ENCODE data around the gene WWOX.

Gene WWOX

GRCh38 chr16:78385086-78385805 lies 285.8 kb downstream of the WWOX start:
- Histone ChIP-seq H3K36me3 (no peaks in the 10 kb centered on the region), H3K4me1 (peaks cover 0 to 7% (median 2%) of the 10 kb centered on the region in 4 donors), H3K4me3 (no peak overlapping the region), H3K27me3 (no peaks in the 10 kb centered on the region), H3K27ac (no peak overlapping the region), H3K9me3 (no peaks in the 10 kb centered on the region)
- DNase-seq: no peak
- TF ChIP-seq, protein P1, sequence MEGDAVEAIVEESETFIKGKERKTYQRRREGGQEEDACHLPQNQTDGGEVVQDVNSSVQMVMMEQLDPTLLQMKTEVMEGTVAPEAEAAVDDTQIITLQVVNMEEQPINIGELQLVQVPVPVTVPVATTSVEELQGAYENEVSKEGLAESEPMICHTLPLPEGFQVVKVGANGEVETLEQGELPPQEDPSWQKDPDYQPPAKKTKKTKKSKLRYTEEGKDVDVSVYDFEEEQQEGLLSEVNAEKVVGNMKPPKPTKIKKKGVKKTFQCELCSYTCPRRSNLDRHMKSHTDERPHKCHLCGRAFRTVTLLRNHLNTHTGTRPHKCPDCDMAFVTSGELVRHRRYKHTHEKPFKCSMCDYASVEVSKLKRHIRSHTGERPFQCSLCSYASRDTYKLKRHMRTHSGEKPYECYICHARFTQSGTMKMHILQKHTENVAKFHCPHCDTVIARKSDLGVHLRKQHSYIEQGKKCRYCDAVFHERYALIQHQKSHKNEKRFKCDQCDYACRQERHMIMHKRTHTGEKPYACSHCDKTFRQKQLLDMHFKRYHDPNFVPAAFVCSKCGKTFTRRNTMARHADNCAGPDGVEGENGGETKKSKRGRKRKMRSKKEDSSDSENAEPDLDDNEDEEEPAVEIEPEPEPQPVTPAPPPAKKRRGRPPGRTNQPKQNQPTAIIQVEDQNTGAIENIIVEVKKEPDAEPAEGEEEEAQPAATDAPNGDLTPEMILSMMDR (IDR thresholded peaks at IDR 0.05): no peak
- intact Hi-C loops (cut with DNase I; ENCODE audit: low total_unique reads): no loop called here

GRCh38 chr16:78386557-78387324 lies 287.3 kb downstream of the WWOX start:
- peaks cover 0 to 20% (median 4%) of the 10 kb centered on the region in 4 donors for H3K4me1 ChIP-seq
- intact Hi-C loops (cut with DNase I; ENCODE audit: low total_unique reads): no loop called here
- DNase-seq: no peak
- no peak overlapping the region for H3K4me3 ChIP-seq
- no peak overlapping the region for H3K27ac ChIP-seq
- no peaks in the 10 kb centered on the region for H3K36me3 ChIP-seq
- no peaks in the 10 kb centered on the region for H3K9me3 ChIP-seq
- no peaks in the 10 kb centered on the region for H3K27me3 ChIP-seq
- TF ChIP-seq, protein P1 (IDR thresholded peaks at IDR 0.05): no peak

- DNase-seq: no peak
- Histone ChIP-seq H3K4me3 (no peak overlapping the region), H3K4me1 (peaks cover 0 to 44% (median 15%) of the 10 kb centered on the region in 4 donors), H3K9me3 (no peaks in the 10 kb centered on the region), H3K27me3 (no peaks in the 10 kb centered on the region), H3K36me3 (no peaks in the 10 kb centered on the region), H3K27ac (no peak overlapping the region)
- intact Hi-C loops (cut with DNase I; ENCODE audit: low total_unique reads): no loop called here
- TF ChIP-seq, protein P1 (IDR thresholded peaks at IDR 0.05): no peak
Measured at GRCh38 chr16:78389009-78389498, 289.6 kb downstream of the WWOX start.

- Histone ChIP-seq H3K27me3 (no peaks in the 10 kb centered on the region), H3K9me3 (no peaks in the 10 kb centered on the region), H3K4me1 (peaks cover 0 to 50% (median 15%) of the 10 kb centered on the region in 4 donors), H3K36me3 (no peaks in the 10 kb centered on the region), H3K4me3 (no peak overlapping the region), H3K27ac (no peak overlapping the region)
- no peak for DNase-seq
- TF ChIP-seq, protein P1 (IDR thresholded peaks at IDR 0.05): no peak
- intact Hi-C loops (cut with DNase I; ENCODE audit: low total_unique reads): no loop called here
Measured at GRCh38 chr16:78390092-78390491, 290.6 kb downstream of the WWOX start.

DNA sequence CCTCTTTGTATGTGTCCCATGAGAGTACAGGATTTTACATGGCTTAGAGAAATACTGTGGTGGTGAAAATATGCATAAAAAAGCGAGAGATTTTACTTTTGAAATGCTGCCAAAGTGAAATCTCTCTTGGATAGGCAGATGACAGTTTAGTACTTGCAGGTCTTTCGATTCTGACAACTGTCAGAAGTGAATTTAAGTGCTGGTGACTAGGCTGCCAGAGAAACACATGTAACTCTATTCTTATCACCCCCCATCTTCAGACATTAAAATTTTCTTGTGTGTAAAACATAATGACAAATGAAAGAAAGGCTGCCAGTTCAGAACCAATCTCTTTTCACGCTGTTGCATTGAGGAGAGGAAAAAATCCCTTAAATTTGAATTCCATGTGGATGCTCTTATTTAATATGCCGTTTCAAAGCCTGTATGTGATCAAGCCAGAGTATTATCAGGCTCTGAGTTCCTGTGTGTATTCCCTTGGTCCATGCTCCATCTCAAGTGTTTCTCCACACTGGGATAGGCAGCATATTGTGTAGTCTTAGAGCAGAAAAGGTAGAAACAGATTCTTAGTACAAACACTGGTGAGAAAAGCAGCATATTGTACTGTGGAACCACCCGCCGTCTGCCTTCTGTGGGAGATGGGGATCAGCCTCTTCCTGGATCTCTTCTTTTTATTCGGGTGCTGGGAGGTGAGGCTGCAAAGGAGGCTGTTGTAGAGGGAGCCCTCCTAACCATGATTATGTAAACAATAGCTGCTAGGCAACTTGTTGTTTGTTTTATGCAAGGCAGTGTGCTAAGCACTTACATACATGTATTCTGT lies 291.3 kb downstream of the WWOX start:
- Histone ChIP-seq H3K27me3 (no peaks in the 10 kb centered on the region), H3K4me3 (no peak overlapping the region), H3K27ac (no peak overlapping the region), H3K4me1 (peaks cover 0 to 50% (median 15%) of the 10 kb centered on the region in 4 donors), H3K9me3 (no peaks in the 10 kb centered on the region), H3K36me3 (no peaks in the 10 kb centered on the region)
- TF ChIP-seq, protein P1 (IDR thresholded peaks at IDR 0.05): no peak
- intact Hi-C loops (cut with DNase I; ENCODE audit: low total_unique reads): no loop called here
- DNase-seq: no peak

All from tibial artery (tissue), 4 donors.